Measurements from ENCODE around the gene PCBP3.
"Not testable (repeated sequence)": the region's sequence is repeated elsewhere in the genome, so short reads cannot be mapped to it uniquely, and the experiment has no call there.

The PCBP3 gene

DNA sequence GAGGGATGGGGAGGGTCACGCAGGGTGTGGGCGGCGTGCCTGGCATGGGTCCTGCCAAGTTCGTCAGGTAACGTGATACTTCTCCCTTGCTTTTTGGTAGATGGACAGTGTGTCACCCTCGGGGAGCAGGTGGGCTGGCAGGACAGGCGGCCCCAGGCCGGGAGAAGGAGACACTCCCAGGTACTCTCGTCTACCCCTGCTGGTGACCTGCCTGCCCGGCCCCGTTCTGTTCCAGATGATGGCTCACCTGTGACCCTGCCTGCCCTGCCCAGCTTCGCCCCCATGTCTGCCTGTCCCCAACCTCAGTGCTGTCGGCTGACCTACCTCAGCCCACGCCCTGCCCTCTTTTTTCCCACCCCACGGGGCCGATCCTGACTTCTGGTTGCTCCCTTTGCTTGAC lies 144.7 kb downstream of the PCBP3 start:
- no peak for DNase-seq (ENCODE audit: low spot score)

DNA sequence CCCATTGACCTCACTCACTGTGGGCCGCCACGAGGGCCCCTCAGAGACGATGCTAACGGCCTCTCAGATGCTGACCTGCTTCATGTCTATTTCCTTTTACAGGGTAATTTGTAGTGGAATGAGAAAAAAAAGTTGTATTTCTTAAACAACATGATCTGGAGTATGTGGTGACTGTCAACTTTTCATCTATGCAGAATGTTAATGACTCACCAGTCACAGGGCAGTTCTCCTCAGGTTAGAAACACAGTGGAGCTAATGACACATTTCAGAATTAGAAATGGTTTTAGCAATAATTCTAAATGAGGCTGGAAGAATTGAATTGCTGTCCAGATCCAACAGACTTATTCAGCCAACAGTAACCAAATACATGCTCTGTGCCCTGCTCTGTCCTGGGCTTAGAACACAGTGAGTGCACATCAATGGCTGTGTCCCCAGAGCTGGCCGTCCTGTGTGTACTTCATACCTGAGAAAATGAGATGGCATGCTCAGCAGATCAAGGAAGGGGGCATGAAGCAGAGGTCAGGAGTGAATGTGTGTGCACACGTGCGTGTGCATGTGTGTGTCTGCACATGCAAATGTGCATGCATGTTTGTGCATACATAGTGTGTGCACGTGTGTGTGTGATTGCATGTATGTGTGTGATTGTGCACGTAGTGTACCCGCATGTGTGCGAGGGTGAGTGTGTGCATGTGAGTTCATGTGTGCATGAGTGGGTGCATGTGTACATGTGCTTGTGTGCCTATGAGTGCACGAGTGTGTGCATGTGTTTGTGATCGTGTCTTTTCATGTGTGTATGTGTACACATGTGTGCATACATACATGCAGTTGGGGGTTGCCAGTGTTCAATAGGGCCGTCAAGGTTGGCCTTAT lies 145.3 kb downstream of the PCBP3 start:
- no peak for DNase-seq (ENCODE audit: low spot score)

DNA sequence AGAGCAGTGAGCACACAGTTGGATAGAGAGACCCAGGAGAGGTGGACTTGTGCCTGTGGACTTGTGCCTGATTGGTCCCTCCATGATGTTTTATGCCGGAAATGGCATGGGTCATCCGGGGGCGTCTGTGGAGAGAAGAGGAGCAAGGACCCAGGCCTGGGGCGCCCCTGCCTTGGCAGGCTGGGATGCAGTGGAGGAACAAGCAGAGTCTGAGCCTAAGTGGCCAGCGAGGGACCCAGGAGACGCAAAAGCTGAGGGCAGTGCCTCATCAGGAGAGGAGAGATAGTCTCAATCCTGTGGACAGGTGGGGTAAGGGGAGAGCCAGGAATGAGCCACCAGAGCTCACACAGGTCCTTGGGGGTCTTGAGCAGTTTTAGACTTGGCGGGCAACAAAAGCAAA lies 146.9 kb downstream of the PCBP3 start:
- DNase-seq (ENCODE audit: low spot score), result no peak

DNA sequence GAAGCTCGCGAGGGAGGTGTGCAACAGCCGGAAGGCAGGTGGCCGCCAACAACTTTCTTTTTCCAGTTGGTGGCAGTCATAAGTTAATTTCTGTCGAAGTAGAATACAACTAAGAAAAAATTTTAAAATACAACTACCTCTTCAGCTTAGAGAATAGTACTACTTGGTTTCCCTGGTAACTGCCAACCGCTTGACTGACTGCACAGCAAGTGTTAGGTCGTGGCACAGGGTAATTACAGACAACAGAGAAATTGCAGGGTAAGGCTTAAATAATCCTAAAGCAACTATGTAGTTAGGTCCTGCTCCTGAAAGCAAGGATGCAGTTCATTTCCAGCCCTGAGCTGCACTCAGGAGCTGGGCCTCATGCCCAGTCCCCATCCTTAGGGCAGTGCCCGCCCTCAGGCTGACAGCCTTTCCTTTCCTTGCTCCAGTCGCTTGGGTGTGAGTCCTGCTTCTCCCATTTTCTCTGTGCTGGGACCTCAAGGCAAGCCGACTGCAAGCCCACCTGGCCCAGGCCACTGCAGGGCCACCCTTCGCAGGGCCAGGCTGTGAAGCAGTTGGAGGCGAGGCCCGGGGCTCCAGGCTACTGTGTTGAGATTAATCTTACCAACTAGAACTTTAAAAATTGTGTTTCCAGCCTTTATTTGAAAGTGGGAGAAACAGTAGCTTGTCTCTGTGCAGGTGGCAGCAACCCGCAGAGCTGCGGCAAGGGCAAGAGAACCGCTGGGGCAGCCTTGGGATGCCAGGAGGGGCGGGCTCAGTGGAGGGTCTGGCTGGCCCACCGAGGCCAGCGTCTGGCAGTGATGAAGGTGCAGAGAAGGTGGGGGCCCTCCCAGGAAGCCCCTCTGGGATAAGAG lies 148.3 kb downstream of the PCBP3 start:
- DNase-seq (ENCODE audit: low spot score), result no peak

DNA sequence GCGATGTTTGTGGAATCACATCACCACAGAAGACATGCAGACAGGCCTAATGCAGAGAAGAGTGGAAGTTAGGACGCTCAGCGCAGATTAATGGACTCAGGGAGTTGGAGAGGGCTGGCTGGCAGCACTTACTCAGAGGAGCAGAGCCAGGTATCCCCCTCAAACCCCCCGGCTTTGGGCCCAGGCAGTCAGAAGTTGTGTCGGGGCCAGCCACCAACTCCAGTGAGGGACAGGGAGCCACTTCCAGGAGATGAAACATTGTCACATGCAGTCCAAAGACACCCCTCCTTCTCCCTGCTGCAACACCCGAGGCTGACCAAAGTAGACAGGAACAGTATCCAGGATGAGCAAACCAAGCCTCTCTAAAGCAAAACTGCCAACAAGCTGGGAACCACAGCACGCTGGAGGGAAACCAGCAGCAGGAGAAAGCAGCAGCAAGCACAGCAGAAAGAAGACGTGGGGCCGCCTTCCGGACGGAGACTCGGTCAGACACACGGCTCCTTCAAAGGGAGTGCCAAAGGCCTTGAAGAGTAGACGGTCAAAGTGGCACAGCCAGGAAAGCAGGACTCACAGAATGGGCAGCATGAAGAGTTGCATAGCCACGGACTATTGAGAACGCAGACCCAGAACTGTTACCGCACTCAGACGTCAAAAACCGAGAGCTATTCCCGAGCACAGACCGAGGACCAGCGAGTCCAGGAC lies 149.3 kb downstream of the PCBP3 start:
- DNase-seq (ENCODE audit: low spot score), result no peak

DNA sequence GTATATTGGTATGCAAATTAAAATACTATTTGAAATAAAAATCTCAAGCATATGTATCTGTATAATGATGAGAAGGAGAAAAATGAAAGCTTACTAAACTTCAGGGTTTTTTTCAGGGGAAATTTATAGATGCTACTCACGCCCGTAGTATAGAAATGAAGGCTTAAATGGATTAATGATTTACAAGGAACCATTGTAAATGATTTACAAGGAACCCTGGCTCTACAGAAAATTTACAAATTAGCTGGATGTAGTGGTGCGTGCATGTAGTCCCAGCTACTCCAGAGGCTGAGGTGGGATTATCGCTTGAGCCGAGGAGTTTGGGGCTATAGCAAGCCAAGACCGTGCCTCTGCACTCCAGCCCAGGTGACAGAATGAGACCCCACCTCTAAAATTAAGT lies 150.5 kb downstream of the PCBP3 start:
- no peak for DNase-seq (ENCODE audit: low spot score)

DNA sequence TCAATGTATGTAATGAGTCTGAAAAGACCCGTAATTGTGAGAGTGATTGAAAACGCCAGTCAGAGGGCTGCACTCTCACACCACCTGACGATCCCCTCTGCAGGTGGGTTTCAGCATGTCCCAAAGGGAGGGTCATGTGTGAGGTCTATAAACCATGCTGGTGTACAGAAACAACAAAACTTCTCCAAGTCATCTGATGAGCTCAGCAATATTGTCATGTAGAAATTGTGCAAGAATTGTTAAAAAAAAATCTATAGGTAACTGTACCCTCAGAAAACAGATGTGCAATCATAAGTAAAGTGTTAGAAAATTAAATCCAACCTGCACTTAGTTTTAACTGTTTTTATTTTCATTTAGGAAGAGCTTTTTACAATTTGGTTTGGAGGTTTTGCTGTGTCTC lies 152.5 kb downstream of the PCBP3 start:
- DNase-seq (ENCODE audit: low spot score), result no peak

DNA sequence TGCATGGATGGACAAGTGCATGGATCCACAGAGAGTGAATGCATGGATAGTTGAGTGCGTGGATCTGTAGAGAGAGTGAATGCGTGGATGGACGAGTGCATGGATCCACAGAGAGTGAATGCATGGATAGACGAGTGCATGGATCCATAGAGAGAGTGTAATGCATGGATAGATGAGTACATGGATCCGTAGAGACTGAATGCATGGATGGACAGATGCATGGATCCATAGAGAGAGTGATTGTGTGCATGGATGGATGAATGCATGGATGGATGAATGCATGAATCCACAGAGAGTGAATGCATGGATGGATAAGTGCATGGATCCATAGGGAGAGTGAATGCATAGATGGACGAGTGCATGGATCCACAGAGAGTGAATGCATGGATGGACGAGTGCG lies 153.8 kb downstream of the PCBP3 start:
- DNase-seq (ENCODE audit: low spot score), result no peak

DNA sequence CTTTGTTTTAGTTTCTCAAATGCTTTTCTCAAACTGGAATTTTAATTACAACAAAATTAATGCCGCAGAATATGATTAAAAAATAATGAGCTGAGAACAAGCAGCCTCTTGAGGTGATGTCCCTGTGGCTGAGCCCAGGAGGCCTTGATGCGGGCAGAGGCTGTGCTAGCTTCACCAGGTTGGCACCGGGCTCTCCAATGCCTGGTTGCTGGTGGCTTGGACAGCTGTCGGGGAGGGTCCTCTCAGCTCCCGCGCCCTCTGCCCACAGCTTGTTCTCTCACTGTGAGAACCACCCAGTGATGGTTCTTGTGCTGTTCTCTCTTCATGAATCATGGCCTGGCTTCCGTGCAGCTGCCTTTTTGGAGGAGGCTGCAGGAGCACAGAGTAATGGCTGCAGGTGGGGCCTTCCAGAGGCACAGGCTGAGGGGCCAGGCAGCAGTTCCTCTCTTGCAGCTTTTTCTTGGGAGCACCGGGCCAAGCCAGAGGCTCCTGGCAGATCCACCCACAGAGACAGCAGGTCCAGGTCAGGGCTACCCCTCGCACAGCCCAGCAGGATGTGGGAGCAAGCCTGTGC lies 156.3 kb downstream of the PCBP3 start:
- no peak for DNase-seq (ENCODE audit: low spot score)

DNA sequence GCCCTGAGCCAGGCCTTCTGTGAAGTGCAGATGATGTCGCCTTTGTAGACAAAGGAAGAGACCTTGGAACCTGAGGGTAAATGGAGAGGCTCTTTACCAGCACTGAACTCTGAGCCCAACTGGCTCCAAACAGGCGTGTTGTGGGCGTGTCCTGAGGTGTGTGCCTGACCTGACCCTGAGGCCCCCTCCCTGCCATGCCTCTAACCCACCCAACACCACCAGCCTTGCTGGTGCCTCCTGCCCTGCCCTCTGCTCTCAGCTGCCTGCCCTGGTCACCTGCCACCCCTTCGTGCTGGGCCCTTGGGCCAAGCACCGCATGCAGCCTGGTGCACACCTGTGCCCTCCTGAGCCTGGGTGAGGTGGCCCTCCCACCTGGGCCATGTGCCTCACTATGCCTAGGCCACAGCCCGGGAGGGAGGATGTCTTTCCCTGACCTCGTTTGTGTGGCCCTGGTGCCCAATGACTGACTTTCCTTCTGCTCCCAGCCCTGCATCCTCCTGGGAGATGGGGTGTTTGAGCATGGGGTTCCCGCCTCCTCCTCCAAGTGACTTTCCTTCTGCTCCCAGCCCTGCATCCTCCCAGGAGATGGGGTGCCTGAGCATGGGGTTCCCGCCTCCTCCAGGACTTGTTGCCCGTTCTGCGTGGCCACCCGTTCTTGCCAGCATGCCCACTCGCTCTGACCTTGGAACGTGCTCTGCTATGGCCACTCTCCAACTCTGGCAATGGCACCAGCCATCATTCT lies 157.0 kb downstream of the PCBP3 start:
- no peak for DNase-seq (ENCODE audit: low spot score)

DNA sequence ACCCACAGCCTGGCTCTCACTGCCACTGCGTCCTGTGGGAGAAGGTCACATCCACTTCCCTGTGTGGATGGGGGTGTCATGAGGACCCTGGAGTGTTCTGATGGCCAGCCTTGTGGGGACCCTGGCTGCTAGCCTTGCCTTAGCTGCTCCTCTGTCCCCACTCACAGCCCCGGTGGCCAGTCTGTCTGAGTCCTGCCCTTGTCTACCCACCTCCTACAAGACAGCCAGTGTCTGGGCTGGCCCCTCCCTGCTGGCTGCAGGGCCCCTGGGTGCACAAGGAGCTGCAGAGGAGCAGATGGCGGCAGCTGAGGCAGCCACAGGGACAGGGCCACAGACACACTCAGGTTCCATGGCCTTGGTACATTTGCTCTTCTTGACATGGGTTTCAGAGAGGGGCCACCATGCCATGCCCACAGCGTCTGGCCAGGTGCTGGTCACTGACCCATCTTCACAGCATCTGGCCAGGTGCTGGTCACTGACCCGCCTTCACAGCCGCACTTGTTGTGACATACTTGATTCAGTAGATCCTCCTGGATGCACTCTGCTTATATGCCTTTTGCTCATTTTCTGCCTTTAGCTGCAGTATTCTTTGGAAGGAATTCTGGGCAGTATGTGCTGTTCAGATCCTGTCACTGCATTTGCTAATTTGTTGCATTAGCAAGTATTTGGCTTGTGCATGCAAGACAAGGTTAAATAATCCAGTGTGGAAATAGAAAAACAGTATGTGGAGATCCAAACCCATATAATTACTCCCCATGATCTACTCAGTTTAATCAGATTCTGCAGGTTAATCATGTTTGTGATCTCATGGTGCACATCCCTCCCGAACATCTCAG lies 157.8 kb downstream of the PCBP3 start:
- DNase-seq (ENCODE audit: low spot score), result no peak

DNA sequence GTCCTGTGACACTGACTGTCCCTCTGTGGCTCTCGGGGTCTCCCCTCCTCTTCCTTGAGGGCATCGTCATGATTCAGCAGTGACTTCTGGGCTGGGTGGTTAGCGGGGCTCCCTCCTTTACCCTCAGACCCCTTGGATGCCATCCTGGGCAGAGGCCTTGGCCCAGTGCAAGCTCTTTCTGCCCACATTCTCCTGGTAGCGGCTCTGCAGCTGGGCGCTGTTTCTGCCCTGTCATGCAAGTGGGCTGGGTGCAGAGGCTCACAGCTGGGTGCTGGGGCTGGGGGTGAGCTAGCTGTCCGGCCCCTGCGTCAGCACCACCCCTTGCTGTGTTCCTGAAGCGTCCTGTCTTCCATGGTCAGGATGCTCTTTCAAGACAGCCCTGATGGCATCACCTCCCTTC lies 158.5 kb downstream of the PCBP3 start:
- no peak for DNase-seq (ENCODE audit: low spot score)

DNA sequence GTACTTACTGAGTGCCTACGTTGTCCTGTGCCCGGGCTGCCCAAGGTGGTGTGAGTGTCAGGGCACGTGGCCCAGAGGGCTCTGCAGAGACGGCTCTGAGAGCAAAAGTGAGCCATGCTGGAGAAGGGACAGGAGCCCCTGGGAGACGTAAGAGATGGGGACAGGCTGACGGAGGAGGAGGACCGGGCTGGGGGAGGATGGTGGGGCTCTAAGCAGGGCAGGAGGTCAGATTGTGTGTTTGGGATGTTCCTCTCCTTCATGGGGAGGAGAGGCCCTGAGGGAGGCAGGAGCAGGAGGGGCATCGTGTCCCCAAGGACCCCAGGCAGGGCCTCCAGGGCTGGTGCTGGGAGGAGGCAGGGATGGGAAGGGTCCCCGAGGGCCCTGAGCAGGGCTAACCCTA lies 158.9 kb downstream of the PCBP3 start:
- no peak for DNase-seq (ENCODE audit: low spot score)

DNA sequence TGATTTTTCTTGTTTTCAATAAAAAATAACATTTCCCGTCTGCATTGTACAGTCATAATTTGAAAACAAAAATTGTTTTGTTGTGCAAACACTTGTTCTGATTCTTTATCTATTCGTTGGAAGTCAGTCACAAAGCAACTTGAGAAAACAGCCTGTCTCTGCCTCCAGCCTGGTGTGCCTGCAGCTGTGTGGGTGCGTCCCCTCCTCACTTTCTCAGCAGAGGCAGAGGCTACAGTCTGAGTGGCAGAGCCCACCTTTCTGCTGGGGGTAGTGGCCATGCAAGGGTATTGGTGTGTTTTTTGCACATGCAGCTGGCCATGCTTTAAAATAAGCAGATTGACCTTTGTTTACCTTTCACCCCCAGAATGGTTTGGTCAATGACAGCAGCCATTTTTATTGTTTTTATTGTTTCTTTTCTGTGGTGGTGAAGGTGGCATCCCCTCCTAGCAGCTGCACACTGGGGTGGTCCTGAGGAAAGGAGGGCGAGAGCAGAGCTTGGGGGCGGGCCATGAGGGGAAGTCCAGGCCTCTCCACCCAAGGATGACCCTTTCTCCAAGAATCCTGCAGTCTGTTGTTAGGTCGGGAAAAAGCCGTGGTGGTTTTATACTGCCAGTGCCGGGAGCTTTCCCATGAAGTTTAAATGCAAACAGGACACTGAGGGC lies 159.6 kb downstream of the PCBP3 start:
- DNase-seq (ENCODE audit: low spot score), result no peak

DNA sequence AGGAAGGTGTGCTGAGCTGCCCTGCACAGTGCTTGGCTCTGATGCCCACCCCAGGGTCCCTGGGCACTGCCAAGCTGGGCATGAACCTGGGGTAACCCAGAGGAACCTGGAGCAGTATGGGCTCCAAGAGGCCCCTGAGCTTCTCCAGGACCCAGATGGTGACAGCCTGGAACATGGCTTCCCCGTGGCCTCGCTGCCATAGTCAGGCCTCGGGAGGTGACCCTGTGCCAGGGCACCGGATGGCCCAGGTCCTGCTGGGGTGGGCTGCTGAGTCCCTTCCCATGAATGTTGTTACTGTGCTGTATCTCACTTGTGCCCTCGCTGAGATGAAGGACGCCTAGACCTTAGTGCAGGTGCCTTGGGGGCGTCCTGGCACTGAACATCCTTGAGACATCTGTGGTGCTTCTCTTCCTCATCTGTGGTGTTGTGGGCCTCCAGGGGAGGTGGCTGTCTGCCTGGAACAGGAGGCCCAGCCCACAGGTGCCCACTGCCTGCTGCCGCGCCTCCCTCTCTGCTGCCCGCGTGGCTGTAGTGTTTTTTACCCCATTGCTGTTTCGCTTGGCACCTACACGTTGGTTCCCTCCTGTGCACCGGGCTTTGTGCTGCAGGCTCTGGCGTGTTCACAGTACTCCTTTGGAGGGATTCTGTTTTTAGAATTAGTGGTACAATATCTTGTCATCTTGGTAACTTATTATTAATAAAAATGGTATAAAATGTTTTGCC lies 160.3 kb downstream of the PCBP3 start:
- no peak for DNase-seq (ENCODE audit: low spot score)

DNA sequence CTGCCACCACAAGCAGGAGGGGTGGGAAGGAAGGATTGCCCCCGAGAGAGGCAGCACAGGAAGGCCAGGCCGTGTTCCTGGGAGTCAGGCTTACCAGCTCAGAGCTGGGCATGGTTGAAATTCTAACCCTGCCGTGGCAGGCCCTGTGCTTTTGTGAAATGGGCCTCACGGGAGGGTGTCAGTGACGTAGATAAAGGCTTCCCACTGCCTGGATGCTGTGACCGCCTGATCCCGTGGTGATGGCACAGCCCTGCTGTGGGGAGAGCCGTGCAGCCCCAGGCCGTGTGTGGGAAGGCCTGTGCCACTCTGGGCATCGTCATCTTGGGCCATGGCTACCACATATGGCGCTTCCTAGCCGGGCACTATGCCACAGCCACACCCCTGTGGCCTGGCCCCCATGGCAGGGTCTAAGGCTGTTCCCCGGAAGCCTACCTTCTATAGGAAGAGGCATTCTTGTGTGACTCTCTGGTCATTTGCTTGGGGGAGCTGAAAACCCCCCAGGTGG lies 161.3 kb downstream of the PCBP3 start:
- no peak for DNase-seq (ENCODE audit: low spot score)

DNA sequence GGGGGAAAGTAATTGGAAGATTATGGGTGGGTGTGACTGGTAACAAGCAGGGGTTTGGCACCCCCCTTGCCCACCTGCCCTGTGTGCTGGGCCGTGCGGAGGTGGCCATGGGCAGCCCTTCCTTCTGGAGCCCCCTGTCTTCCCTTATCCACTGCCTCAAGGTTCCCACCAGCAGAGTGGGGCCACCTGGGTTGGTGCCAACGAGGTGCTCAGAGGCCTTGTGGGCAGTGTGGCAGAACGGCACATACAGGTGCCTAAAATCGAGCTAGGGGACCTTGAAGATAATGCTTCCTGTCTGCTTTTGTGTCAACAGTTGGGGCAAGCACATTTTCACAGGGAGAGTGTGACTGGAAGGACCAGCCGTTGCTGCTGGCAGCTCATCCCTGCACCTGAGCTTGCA lies 161.8 kb downstream of the PCBP3 start:
- no peak for DNase-seq (ENCODE audit: low spot score)

DNA sequence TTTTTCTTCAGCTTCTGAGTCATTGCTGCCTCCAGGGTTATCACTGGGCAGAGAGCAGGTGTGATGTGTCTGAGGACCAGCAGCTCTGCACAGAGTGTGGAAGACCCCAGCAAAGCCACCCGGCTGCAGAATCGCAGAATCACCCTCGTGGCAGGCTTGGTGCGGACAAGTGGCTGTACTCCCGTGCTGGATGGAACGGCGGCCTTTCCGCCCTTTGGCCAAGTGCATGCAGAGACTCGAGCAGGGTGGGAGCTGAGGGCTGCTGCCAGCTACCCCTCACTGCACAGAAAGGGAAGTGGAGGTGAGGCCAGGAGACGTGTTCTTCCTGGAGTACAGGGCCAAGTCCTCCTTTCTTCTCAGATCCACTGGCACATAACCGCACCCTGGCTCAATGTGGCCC lies 162.5 kb downstream of the PCBP3 start:
- DNase-seq (ENCODE audit: low spot score), result no peak

DNA sequence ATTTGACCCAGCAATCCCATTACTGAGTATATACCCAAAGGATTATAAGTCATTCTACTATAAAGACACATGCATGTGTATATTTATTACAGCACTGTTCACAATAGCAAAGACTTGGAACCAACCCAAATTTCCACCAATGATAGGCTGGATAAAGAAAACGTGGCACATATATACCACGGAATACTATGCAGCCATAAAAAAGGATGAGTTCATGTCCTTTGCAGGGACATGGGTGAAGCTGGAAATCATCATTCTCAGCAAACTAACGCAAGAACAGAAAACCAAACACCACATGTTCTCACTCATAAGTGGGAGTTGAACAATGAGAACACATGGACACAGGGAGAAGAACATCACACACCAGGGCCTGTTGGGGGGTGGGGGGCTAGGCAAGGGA lies 165.1 kb downstream of the PCBP3 start:
- not testable (repeated sequence) for DNase-seq (ENCODE audit: low spot score)
